MM.1S (cell line): ENCODE measurements around the gene CCDC6.

ENCODE experiments used
- EZH2 ChIP-seq: fragments of 300-600 bp; sonication (generic); optimal IDR thresholded peaks from 2 replicates; pipeline ENCODE3; 2017; ENCODE audit warnings: low read depth, mild to moderate bottlenecking, antibody characterized with exemption, low read length, mixed read lengths
- EZH2phosphoT487 ChIP-seq: fragments of 300-600 bp; sonication (generic); IDR thresholded peaks from 2 replicates; pipeline ENCODE4 v1.6.1; 2018; ENCODE audit warnings: antibody characterized with exemption, low read length
- TF ChIP-seq, protein P1 (sequence below): fragments of 300-600 bp; sonication (generic); IDR thresholded peaks from 2 replicates; pipeline ENCODE4 v1.5.1; 2016; ENCODE audit warnings: antibody characterized with exemption, low read length, mixed read lengths

- TF ChIP-seq, protein P1, sequence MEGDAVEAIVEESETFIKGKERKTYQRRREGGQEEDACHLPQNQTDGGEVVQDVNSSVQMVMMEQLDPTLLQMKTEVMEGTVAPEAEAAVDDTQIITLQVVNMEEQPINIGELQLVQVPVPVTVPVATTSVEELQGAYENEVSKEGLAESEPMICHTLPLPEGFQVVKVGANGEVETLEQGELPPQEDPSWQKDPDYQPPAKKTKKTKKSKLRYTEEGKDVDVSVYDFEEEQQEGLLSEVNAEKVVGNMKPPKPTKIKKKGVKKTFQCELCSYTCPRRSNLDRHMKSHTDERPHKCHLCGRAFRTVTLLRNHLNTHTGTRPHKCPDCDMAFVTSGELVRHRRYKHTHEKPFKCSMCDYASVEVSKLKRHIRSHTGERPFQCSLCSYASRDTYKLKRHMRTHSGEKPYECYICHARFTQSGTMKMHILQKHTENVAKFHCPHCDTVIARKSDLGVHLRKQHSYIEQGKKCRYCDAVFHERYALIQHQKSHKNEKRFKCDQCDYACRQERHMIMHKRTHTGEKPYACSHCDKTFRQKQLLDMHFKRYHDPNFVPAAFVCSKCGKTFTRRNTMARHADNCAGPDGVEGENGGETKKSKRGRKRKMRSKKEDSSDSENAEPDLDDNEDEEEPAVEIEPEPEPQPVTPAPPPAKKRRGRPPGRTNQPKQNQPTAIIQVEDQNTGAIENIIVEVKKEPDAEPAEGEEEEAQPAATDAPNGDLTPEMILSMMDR, result no peak
- no peak for TF ChIP-seq EZH2
- no peak for TF ChIP-seq EZH2phosphoT487
These were observed 11.6 kb upstream of the CCDC6 start for GRCh38 chr10:59917922-59918321.
